Measurements from ENCODE around the gene QRICH2.

The QRICH2 gene

GRCh38 chr17:76266244-76266938, 41.7 kb downstream of the QRICH2 start:
- Histone ChIP-seq H3K36me3 (ENCODE audit: insufficient read depth, low read length) (no peaks in the 10 kb centered on the region; the same call in 1 of the 2 replicates), H3K4me1 (ENCODE audit: insufficient read depth, low read length, poor library complexity, severe bottlenecking) (peaks cover 62% of the 10 kb centered on the region), H3K9me2 (replicated peaks; ENCODE audit: low read depth, low read length) (no peaks in the 10 kb centered on the region), H3K4me3 (ENCODE audit: low read length, poor library complexity, severe bottlenecking) (peak overlapping the region; percentile 81), H2AFZ (ENCODE audit: low read length) (no peak overlapping the region), H3F3A (ENCODE audit: low read depth) (peaks cover 6% of the 10 kb centered on the region), H3K27me3 (ENCODE audit: insufficient read depth, low read length, poor library complexity, severe bottlenecking) (no peaks in the 10 kb centered on the region), H4K20me1 (ENCODE audit: insufficient read depth, low read length, poor library complexity, severe bottlenecking) (peaks cover 37% of the 10 kb centered on the region), H3K4me2 (ENCODE audit: low read depth, low read length, poor library complexity, severe bottlenecking) (peak overlapping the region; percentile 84), H3K79me2 (ENCODE audit: insufficient read depth, low read length) (peaks cover 56% of the 10 kb centered on the region), H3K9me3 (ENCODE audit: insufficient read depth, low read depth, low read length) (no peaks in the 10 kb centered on the region), H3K9ac (ENCODE audit: low read depth, low read length, poor library complexity, severe bottlenecking) (peak overlapping the region; percentile 85)
- TF ChIP-seq EZH2phosphoT487 (IDR thresholded peaks at IDR 0.05; ENCODE audit: borderline replicate concordance) (no peak), CTCF (conservative IDR thresholded peaks at IDR 0.05; ENCODE audit: low read length) (no peak)

GRCh38 chr17:76265624-76266243, 42.3 kb downstream of the QRICH2 start:
- H3K4me2 ChIP-seq (ENCODE audit: low read depth, low read length, poor library complexity, severe bottlenecking): peak overlapping the region; percentile 84
- no peaks in the 10 kb centered on the region for H3K27me3 ChIP-seq (ENCODE audit: insufficient read depth, low read length, poor library complexity, severe bottlenecking)
- peaks cover 57% of the 10 kb centered on the region for H3K4me1 ChIP-seq (ENCODE audit: insufficient read depth, low read length, poor library complexity, severe bottlenecking)
- H2AFZ ChIP-seq (ENCODE audit: low read length): 0 out of 2 replicates have a peak overlapping the region, but pooled peaks have one; percentile 53
- peaks cover 37% of the 10 kb centered on the region for H4K20me1 ChIP-seq (ENCODE audit: insufficient read depth, low read length, poor library complexity, severe bottlenecking)
- H3F3A ChIP-seq (ENCODE audit: low read depth): peaks cover 6% of the 10 kb centered on the region
- H3K9ac ChIP-seq (ENCODE audit: low read depth, low read length, poor library complexity, severe bottlenecking): peak overlapping the region; percentile 85
- peaks cover 49% of the 10 kb centered on the region for H3K79me2 ChIP-seq (ENCODE audit: insufficient read depth, low read length)
- TF ChIP-seq EZH2phosphoT487 (IDR thresholded peaks at IDR 0.05; ENCODE audit: borderline replicate concordance) (no peak), CTCF (conservative IDR thresholded peaks at IDR 0.05; ENCODE audit: low read length) (no peak)
- no peaks in the 10 kb centered on the region; the same call in 1 of the 2 replicates for H3K36me3 ChIP-seq (ENCODE audit: insufficient read depth, low read length)
- no peaks in the 10 kb centered on the region for H3K9me2 ChIP-seq (replicated peaks; ENCODE audit: low read depth, low read length)
- H3K9me3 ChIP-seq (ENCODE audit: insufficient read depth, low read depth, low read length): no peaks in the 10 kb centered on the region
- peak overlapping the region; percentile 81 for H3K4me3 ChIP-seq (ENCODE audit: low read length, poor library complexity, severe bottlenecking)

- TF ChIP-seq CTCF (conservative IDR thresholded peaks at IDR 0.05; ENCODE audit: low read length): no peak
- TF ChIP-seq EZH2phosphoT487 (IDR thresholded peaks at IDR 0.05; ENCODE audit: borderline replicate concordance): no peak
- peaks cover 36% of the 10 kb centered on the region for H4K20me1 ChIP-seq (ENCODE audit: insufficient read depth, low read length, poor library complexity, severe bottlenecking)
- peaks cover 6% of the 10 kb centered on the region for H3F3A ChIP-seq (ENCODE audit: low read depth)
- peak within 1 kb of the TSS; percentile 85 for H3K9ac ChIP-seq (ENCODE audit: low read depth, low read length, poor library complexity, severe bottlenecking)
- H3K4me2 ChIP-seq (ENCODE audit: low read depth, low read length, poor library complexity, severe bottlenecking): peak within 1 kb of the TSS; percentile 84
- peak within 1 kb of the TSS; percentile 53; the same call in 1 of the 2 replicates for H2AFZ ChIP-seq (ENCODE audit: low read length)
- H3K9me3 ChIP-seq (ENCODE audit: insufficient read depth, low read depth, low read length): no peaks in the 10 kb centered on the region
- H3K9me2 ChIP-seq (replicated peaks; ENCODE audit: low read depth, low read length): no peaks in the 10 kb centered on the region
- no peaks in the 10 kb centered on the region; the same call in 1 of the 2 replicates for H3K36me3 ChIP-seq (ENCODE audit: insufficient read depth, low read length)
- no peaks in the 10 kb centered on the region for H3K27me3 ChIP-seq (ENCODE audit: insufficient read depth, low read length, poor library complexity, severe bottlenecking)
- H3K79me2 ChIP-seq (ENCODE audit: insufficient read depth, low read length): peaks cover 46% of the 10 kb centered on the region
- H3K4me3 ChIP-seq (ENCODE audit: low read length, poor library complexity, severe bottlenecking): peak within 1 kb of the TSS; percentile 81
- H3K4me1 ChIP-seq (ENCODE audit: insufficient read depth, low read length, poor library complexity, severe bottlenecking): peaks cover 56% of the 10 kb centered on the region
These were observed 43.1 kb downstream of the QRICH2 start, which contains the start of gene UBALD2 for GRCh38 chr17:76264755-76265623. Gene UBALD2 (plus strand): TSS chr17:76265348. CDS start chr17:76265506, 158 bp downstream.
